WTC11 (cell line): ENCODE measurements around the gene NRTN. TPM values are rescaled to one million over a fixed set of nuclear protein-coding genes. Genes with fewer than 3 reads are reported as not detected.

Source experiments
- ATAC-seq: fragments of 200-7000 bp; cut with Tn5 transposase; 2 replicates; pipeline ENCODE4 v1.10.0; 2021; ENCODE audit warnings: mild to moderate bottlenecking, moderate library complexity
- CTCF ChIA-PET: fragments of 300-600 bp; sonication (Branson Sonifier 250); formaldehyde crosslinking; loops from one replicate; lab custom pipeline; 2021; ENCODE audit warnings: antibody characterized with exemption; lab: Charles Lee
- POLR2A ChIA-PET: fragments of 350-600 bp; sonication (Branson Sonifier 250); formaldehyde crosslinking; loops from one replicate; lab custom pipeline; 2021; ENCODE audit warnings: antibody characterized with exemption; lab: Charles Lee
- DNase-seq: peaks from one replicate; pipeline ENCODE4 v3.0.0; 2021; ENCODE audit warnings: low spot score
- H3K27ac Mint-ChIP-seq: 2 replicates; pipeline ENCODE4 v1.8.0; 2021; ENCODE audit warnings: mixed read lengths
- H3K27me3 Mint-ChIP-seq: 2 replicates; pipeline ENCODE4 v1.8.0; 2021; ENCODE audit warnings: low read depth, mild to moderate bottlenecking, moderate library complexity, mixed read lengths
- H3K36me3 Mint-ChIP-seq: 2 replicates; pipeline ENCODE4 v1.8.0; 2021; ENCODE audit warnings: mixed read lengths
- H3K4me1 Mint-ChIP-seq: 2 replicates; pipeline ENCODE4 v1.8.0; 2022; ENCODE audit warnings: mixed read lengths
- H3K4me3 Mint-ChIP-seq: 2 replicates; pipeline ENCODE4 v1.8.0; 2021; ENCODE audit warnings: mild to moderate bottlenecking, moderate library complexity, mixed read lengths
- H3K9me3 Mint-ChIP-seq: 2 replicates; pipeline ENCODE4 v1.8.0; 2021; ENCODE audit warnings: mixed read lengths
- AR ChIP-seq: fragments of 250-450 bp; sonication (Bioruptor Pico); IDR thresholded peaks from 2 replicates; pipeline ENCODE4 v1.9.0; 2021; ENCODE audit warnings: mild to moderate bottlenecking
- CTCF ChIP-seq: fragments of 200-600 bp; IDR thresholded peaks from 2 replicates; pipeline ENCODE4 v1.8.0; 2022; ENCODE audit warnings: antibody characterized with exemption
- ELF4 ChIP-seq: sonication (generic); formaldehyde crosslinking; IDR thresholded peaks from 2 replicates; pipeline ENCODE4 v1.8.1; 2022; ENCODE audit warnings: low read depth, mild to moderate bottlenecking, moderate library complexity, missing genetic modification reagents
- ERG ChIP-seq: fragments of 250-450 bp; sonication (Bioruptor Pico); IDR thresholded peaks from 2 replicates; pipeline ENCODE4 v1.8.0; 2021; ENCODE audit warnings: mild to moderate bottlenecking
- ETV6 ChIP-seq: sonication (generic); formaldehyde crosslinking; IDR thresholded peaks from 2 replicates; pipeline ENCODE4 v1.8.1; 2022; ENCODE audit warnings: mild to moderate bottlenecking, missing genetic modification reagents
- FOXP1 ChIP-seq: sonication (generic); formaldehyde crosslinking; IDR thresholded peaks from 2 replicates; pipeline ENCODE4 v1.8.0; 2022; ENCODE audit warnings: missing genetic modification reagents, mild to moderate bottlenecking, moderate library complexity, borderline replicate concordance
- FOXP4 ChIP-seq: sonication (generic); formaldehyde crosslinking; IDR thresholded peaks from 2 replicates; pipeline ENCODE4 v1.8.0; 2022; ENCODE audit warnings: mild to moderate bottlenecking, missing genetic modification reagents
- GRHL2 ChIP-seq: fragments of 250-450 bp; sonication (Bioruptor Pico); IDR thresholded peaks from 2 replicates; pipeline ENCODE4 v1.8.0; 2022; ENCODE audit warnings: mild to moderate bottlenecking, moderate library complexity; ENCODE audit not compliant: insufficient replicate concordance, severe bottlenecking
- HMGA2 ChIP-seq: fragments of 250-450 bp; sonication (Bioruptor Pico); IDR thresholded peaks from 2 replicates; pipeline ENCODE4 v1.4.0; 2021; ENCODE audit warnings: mild to moderate bottlenecking, moderate library complexity
- KAT7 ChIP-seq: sonication (generic); formaldehyde crosslinking; IDR thresholded peaks from 2 replicates; pipeline ENCODE4 v1.8.1; 2023; ENCODE audit warnings: missing genetic modification reagents, mild to moderate bottlenecking, borderline replicate concordance
- MAX ChIP-seq: sonication (generic); formaldehyde crosslinking; IDR thresholded peaks from 2 replicates; pipeline ENCODE4 v1.8.0; 2022; ENCODE audit warnings: mild to moderate bottlenecking, missing genetic modification reagents
- NR2C2 ChIP-seq: sonication (generic); formaldehyde crosslinking; IDR thresholded peaks from 2 replicates; pipeline ENCODE4 v1.8.0; 2022; ENCODE audit warnings: mild to moderate bottlenecking, missing genetic modification reagents
- TEAD1 ChIP-seq: sonication (generic); formaldehyde crosslinking; IDR thresholded peaks from 2 replicates; pipeline ENCODE4 v1.8.0; 2022; ENCODE audit warnings: mild to moderate bottlenecking, missing genetic modification reagents
- USF1 ChIP-seq: sonication (generic); formaldehyde crosslinking; IDR thresholded peaks from 2 replicates; pipeline ENCODE4 v1.8.0; 2022; ENCODE audit warnings: mild to moderate bottlenecking, missing genetic modification reagents
- ZBTB43 ChIP-seq: sonication (generic); formaldehyde crosslinking; IDR thresholded peaks from 2 replicates; pipeline ENCODE4 v1.8.1; 2023; ENCODE audit warnings: mild to moderate bottlenecking, missing genetic modification reagents
- ZMAT4 ChIP-seq: fragments of 250-450 bp; sonication (Bioruptor Pico); IDR thresholded peaks from 2 replicates; pipeline ENCODE4 v1.9.0; 2021; ENCODE audit warnings: mild to moderate bottlenecking
- ZNF219 ChIP-seq: sonication (generic); formaldehyde crosslinking; IDR thresholded peaks from 2 replicates; pipeline ENCODE4 v1.8.0; 2023; ENCODE audit warnings: missing genetic modification reagents, mild to moderate bottlenecking, borderline replicate concordance
- ZNF232 ChIP-seq: sonication (generic); formaldehyde crosslinking; IDR thresholded peaks from 2 replicates; pipeline ENCODE4 v1.8.0; 2022; ENCODE audit warnings: mild to moderate bottlenecking, missing genetic modification reagents
- ZNF416 ChIP-seq: fragments of 250-450 bp; sonication (Bioruptor Pico); IDR thresholded peaks from 2 replicates; pipeline ENCODE4 v1.9.0; 2021; ENCODE audit warnings: mild to moderate bottlenecking, inconsistent platforms
- ZNF423 ChIP-seq: fragments of 250-450 bp; sonication (Bioruptor Pico); IDR thresholded peaks from 2 replicates; pipeline ENCODE4 v2.1.2; 2022; ENCODE audit warnings: mild to moderate bottlenecking, moderate library complexity
- ZNF532 ChIP-seq: fragments of 250-450 bp; sonication (Bioruptor Pico); IDR thresholded peaks from 2 replicates; pipeline ENCODE4 v1.9.0; 2021; ENCODE audit warnings: mild to moderate bottlenecking, borderline replicate concordance
- total RNA-seq: library from RNA; stranded (reverse); gene quantifications from 3 replicates; pipeline ENCODE4 v1.2.3, GENCODE V29; 2021

Gene NRTN
- total RNA-seq, 1 experiment from 2014 or later, result 6.1 TPM

GRCh38 chr19:5814123-5814851, 9.4 kb downstream of the NRTN start (continued):
- TF ChIP-seq GRHL2 (no peak), USF1 (no peak), HMGA2 (CRISPR knock-in tag) (no peak), NR2C2 (CRISPR knock-in tag) (no peak), ZNF532 (CRISPR knock-in tag) (no peak), ELF4 (no peak), FOXP1 (CRISPR knock-in tag) (no peak), TEAD1 (CRISPR knock-in tag) (no peak)

GRCh38 chr19:5814852-5815246, 10.0 kb downstream of the NRTN start:
- Mint-ChIP-seq H3K4me1 (no peaks in the 10 kb centered on the region), H3K27ac (no peak overlapping the region; the same call in 1 of the 2 replicates), H3K9me3 (no peaks in the 10 kb centered on the region), H3K36me3 (no peaks in the 10 kb centered on the region), H3K4me3 (no peak overlapping the region), H3K27me3 (peaks cover 9% of the 10 kb centered on the region)
- ATAC-seq, result no peak
- ChIA-PET POLR2A (no interaction called here), CTCF (no interaction called here)
- DNase-seq, result no peak
- TF ChIP-seq ZNF416 (CRISPR knock-in tag) (no peak), ZNF423 (CRISPR knock-in tag) (no peak), ZNF219 (CRISPR knock-in tag) (no peak), KAT7 (CRISPR knock-in tag) (no peak), FOXP4 (CRISPR knock-in tag) (no peak), MAX (no peak), AR (CRISPR knock-in tag) (no peak), ZNF232 (CRISPR knock-in tag) (no peak), ZMAT4 (CRISPR knock-in tag) (no peak), ZBTB43 (CRISPR knock-in tag) (no peak), ETV6 (CRISPR knock-in tag) (no peak), ERG (CRISPR knock-in tag) (no peak), CTCF (no peak)
